Smooth muscle cell (in vitro differentiated cells): ENCODE data around the gene NRDC. TPM values are rescaled to one million over a fixed set of nuclear protein-coding genes. Genes with fewer than 3 reads are reported as not detected.
"Not testable (repeated sequence)": the region's sequence is repeated elsewhere in the genome, so short reads cannot be mapped to it uniquely, and the experiment has no call there.

Source experiments
- DNase-seq: peaks from one replicate; lab custom pipeline; 2025; ENCODE audit not compliant: unreplicated experiment; lab: John Stamatoyannopoulos, UW
- H2AFZ ChIP-seq: fragments of 200-600 bp; sonication (generic); 2 replicates; pipeline ENCODE4 v1.6.0; 2016; ENCODE audit warnings: antibody characterized with exemption, low read depth, mild to moderate bottlenecking
- H3F3A ChIP-seq: fragments of 200-600 bp; sonication (generic); 2 replicates; pipeline ENCODE4 v1.6.0; 2017; ENCODE audit warnings: antibody characterized with exemption, low read depth
- H3K27ac ChIP-seq: fragments of 200-600 bp; sonication (generic); 2 replicates; pipeline ENCODE4 v1.5.1; 2016; ENCODE audit warnings: low read depth, mild to moderate bottlenecking
- H3K27me3 ChIP-seq: fragments of 200-600 bp; sonication (generic); 2 replicates; pipeline ENCODE4 v1.6.1; 2016; ENCODE audit warnings: low read depth, mild to moderate bottlenecking
- H3K36me3 ChIP-seq: fragments of 200-600 bp; sonication (generic); 2 replicates; pipeline ENCODE4 v1.5.1; 2016; ENCODE audit warnings: low read depth
- H3K4me1 ChIP-seq: fragments of 200-600 bp; sonication (generic); 2 replicates; pipeline ENCODE4 v1.5.1; 2016; ENCODE audit warnings: low read depth
- H3K4me2 ChIP-seq: fragments of 200-600 bp; sonication (generic); 2 replicates; pipeline ENCODE4 v1.6.0; 2016; ENCODE audit warnings: mild to moderate bottlenecking
- H3K4me3 ChIP-seq: fragments of 200-600 bp; sonication (generic); 2 replicates; pipeline ENCODE4 v1.5.1; 2016; ENCODE audit warnings: mild to moderate bottlenecking
- H3K79me2 ChIP-seq: fragments of 200-600 bp; sonication (generic); 2 replicates; pipeline ENCODE4 v1.6.0; 2016; ENCODE audit warnings: low read depth, mild to moderate bottlenecking
- H3K9ac ChIP-seq: fragments of 200-600 bp; sonication (generic); 2 replicates; pipeline ENCODE4 v1.6.0; 2016; ENCODE audit warnings: low read depth
- H3K9me3 ChIP-seq: fragments of 200-600 bp; sonication (generic); replicated peaks from 2 replicates; pipeline ENCODE4 v1.5.1; 2016; ENCODE audit warnings: low read depth
- H4K20me1 ChIP-seq: fragments of 200-600 bp; sonication (generic); 2 replicates; pipeline ENCODE4 v1.6.0; 2016; ENCODE audit warnings: low read depth
- WGBS: methylation state at CpG from one replicate; pipeline ENCODE4 v1.1.7; 2016; ENCODE audit warnings: low lambda C conversion rate; 5-methylcytosine and 5-hydroxymethylcytosine counted together
- polyA plus RNA-seq: library from polyadenylated mRNA; unstranded; fragments of >200 nt; fragmentation: Nextera tagmentation; extraction: Ambion mirVana; gene quantifications from 2 replicates; pipeline ENCODE4 v1.2.1, GENCODE V29; 2016
- total RNA-seq: library from RNA; depleted of rRNA; stranded (reverse); fragments of >200 nt; gene quantifications from 2 replicates; pipeline ENCODE4 v1.2.3, GENCODE V29; 2014
- TF ChIP-seq, protein P1 (sequence below): fragments of 200-600 bp; sonication (generic); IDR thresholded peaks from 2 replicates; pipeline ENCODE4 v1.5.1; 2017; ENCODE audit warnings: borderline replicate concordance, mild to moderate bottlenecking, antibody characterized with exemption; ENCODE audit not compliant: insufficient read depth, poor library complexity, severe bottlenecking

The NRDC gene
- total and polyA plus RNA-seq, 2 experiments from 2014 or later, result 81.5 to 96.1 TPM

GRCh38 chr1:51819810-51820209 lies 58.7 kb downstream of the NRDC start:
- Histone ChIP-seq H3K9ac (no peak overlapping the region), H3K27me3 (no peaks in the 10 kb centered on the region), H3F3A (no peaks in the 10 kb centered on the region), H3K4me3 (no peak overlapping the region), H3K36me3 (peaks cover 39% of the 10 kb centered on the region), H3K79me2 (no peaks in the 10 kb centered on the region), H2AFZ (no peak overlapping the region), H3K4me2 (no peak overlapping the region), H3K9me3 (no peaks in the 10 kb centered on the region), H3K4me1 (no peaks in the 10 kb centered on the region), H3K27ac (no peak overlapping the region), H4K20me1 (no peaks in the 10 kb centered on the region)
- TF ChIP-seq, protein P1, sequence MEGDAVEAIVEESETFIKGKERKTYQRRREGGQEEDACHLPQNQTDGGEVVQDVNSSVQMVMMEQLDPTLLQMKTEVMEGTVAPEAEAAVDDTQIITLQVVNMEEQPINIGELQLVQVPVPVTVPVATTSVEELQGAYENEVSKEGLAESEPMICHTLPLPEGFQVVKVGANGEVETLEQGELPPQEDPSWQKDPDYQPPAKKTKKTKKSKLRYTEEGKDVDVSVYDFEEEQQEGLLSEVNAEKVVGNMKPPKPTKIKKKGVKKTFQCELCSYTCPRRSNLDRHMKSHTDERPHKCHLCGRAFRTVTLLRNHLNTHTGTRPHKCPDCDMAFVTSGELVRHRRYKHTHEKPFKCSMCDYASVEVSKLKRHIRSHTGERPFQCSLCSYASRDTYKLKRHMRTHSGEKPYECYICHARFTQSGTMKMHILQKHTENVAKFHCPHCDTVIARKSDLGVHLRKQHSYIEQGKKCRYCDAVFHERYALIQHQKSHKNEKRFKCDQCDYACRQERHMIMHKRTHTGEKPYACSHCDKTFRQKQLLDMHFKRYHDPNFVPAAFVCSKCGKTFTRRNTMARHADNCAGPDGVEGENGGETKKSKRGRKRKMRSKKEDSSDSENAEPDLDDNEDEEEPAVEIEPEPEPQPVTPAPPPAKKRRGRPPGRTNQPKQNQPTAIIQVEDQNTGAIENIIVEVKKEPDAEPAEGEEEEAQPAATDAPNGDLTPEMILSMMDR, result no peak
- 97% methylated on average over 1 of the region's 1 CpG for WGBS
- DNase-seq, result no peak

GRCh38 chr1:51819021-51819420 lies 59.5 kb downstream of the NRDC start:
- not testable (repeated sequence) for H4K20me1 ChIP-seq, H3K79me2 ChIP-seq, H3K9ac ChIP-seq, H3F3A ChIP-seq, DNase-seq, H3K4me3 ChIP-seq, H3K9me3 ChIP-seq, H3K4me2 ChIP-seq, H3K27me3 ChIP-seq, H3K27ac ChIP-seq, H2AFZ ChIP-seq, H3K4me1 ChIP-seq
- WGBS, result 98% methylated on average over 9 of the region's 9 CpGs
- peaks cover 43% of the 10 kb centered on the region for H3K36me3 ChIP-seq

- Histone ChIP-seq H3K9me3 (no peaks in the 10 kb centered on the region), H3K4me2 (no peak overlapping the region), H4K20me1 (no peaks in the 10 kb centered on the region), H3K9ac (no peak overlapping the region), H3K79me2 (no peaks in the 10 kb centered on the region), H3K27ac (no peak overlapping the region), H3F3A (no peaks in the 10 kb centered on the region), H2AFZ (no peak overlapping the region), H3K4me1 (no peaks in the 10 kb centered on the region), H3K4me3 (no peak overlapping the region), H3K36me3 (peaks cover 46% of the 10 kb centered on the region), H3K27me3 (no peaks in the 10 kb centered on the region)
- no peak for DNase-seq
- 97% methylated on average over 3 of the region's 3 CpGs for WGBS
- TF ChIP-seq, protein P1, result no peak
Measured at GRCh38 chr1:51818487-51818886, 60.0 kb downstream of the NRDC start.

DNA sequence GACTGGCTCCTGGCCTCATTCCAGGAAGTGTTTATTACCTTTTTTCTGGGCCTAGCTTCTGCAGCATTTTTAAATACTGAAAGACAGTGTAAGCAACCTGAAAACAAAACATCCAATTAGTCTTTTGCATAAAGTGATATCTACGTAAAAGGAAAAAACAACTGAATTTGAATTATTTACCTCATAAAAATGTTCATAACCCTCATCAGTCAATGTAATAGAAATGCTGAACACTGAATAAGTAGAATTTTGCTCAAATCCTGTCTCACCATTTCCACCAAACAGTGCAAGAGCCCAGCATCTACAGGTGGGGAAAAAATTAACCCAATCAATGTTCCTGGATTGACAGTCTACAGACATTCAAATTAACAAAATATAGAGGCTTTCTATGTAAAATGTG lies 64.0 kb downstream of the NRDC start:
- Histone ChIP-seq H3K4me2 (no peak overlapping the region), H3K9ac (no peak overlapping the region), H3K36me3 (peaks cover 24% of the 10 kb centered on the region), H3K9me3 (no peaks in the 10 kb centered on the region), H4K20me1 (no peaks in the 10 kb centered on the region), H3K79me2 (no peaks in the 10 kb centered on the region), H3K4me3 (no peak overlapping the region), H3K27me3 (no peaks in the 10 kb centered on the region), H3K4me1 (no peaks in the 10 kb centered on the region), H3F3A (no peaks in the 10 kb centered on the region), H3K27ac (no peak overlapping the region), H2AFZ (no peak overlapping the region)
- WGBS, result 93% methylated on average over 1 of the region's 1 CpG
- TF ChIP-seq, protein P1, result no peak
- no peak for DNase-seq
